GM23338 (cell line): Measurements from ENCODE around the gene SNRNP25.
A peak's percentile ranks its signal among the peaks of the same experiment; 100 is the strongest.

Experiments
- CREB1 ChIP-seq: fragments of 250-450 bp; sonication (Bioruptor Pico); IDR thresholded peaks from 2 replicates; pipeline ENCODE4 v1.5.0; 2020; ENCODE audit warnings: low read depth, mild to moderate bottlenecking, moderate library complexity
- CTCF ChIP-seq, 2 experiments: fragments of 200-600 bp in 1 of 2; sonication (generic) in 1 of 2; conservative IDR thresholded peaks; 2 replicates each; pipeline versions ENCODE4 v1.5.1 to v1.6.1; 2016 to 2017; ENCODE audit warnings: antibody characterized with exemption in 2 of 2, low read depth in 2 of 2, mild to moderate bottlenecking in 2 of 2, moderate library complexity in 1 of 2
- EZH2 ChIP-seq: fragments of 200-600 bp; sonication (generic); IDR thresholded peaks from one replicate; pipeline ENCODE4 v1.8.0; 2017; ENCODE audit warnings: antibody characterized with exemption, mild to moderate bottlenecking, low read depth; ENCODE audit not compliant: unreplicated experiment
- EZH2phosphoT487 ChIP-seq: fragments of 200-600 bp; sonication (generic); IDR thresholded peaks from one replicate; pipeline ENCODE4 v1.8.1; 2018; ENCODE audit warnings: antibody characterized with exemption; ENCODE audit not compliant: unreplicated experiment
- JUNB ChIP-seq: IDR thresholded peaks from one replicate; pipeline ENCODE4 v1.6.1; 2016; ENCODE audit warnings: antibody characterized with exemption; ENCODE audit not compliant: unreplicated experiment
- POLR2AphosphoS5 ChIP-seq: IDR thresholded peaks from 2 replicates; pipeline ENCODE4 v1.6.1; 2016; ENCODE audit warnings: antibody characterized with exemption, low read depth
- REST ChIP-seq: IDR thresholded peaks from one replicate; pipeline ENCODE4 v1.6.1; 2018; ENCODE audit warnings: antibody characterized with exemption; ENCODE audit not compliant: unreplicated experiment
- STAT1 ChIP-seq: IDR thresholded peaks from one replicate; pipeline ENCODE4 v1.6.1; 2016; ENCODE audit warnings: antibody characterized with exemption; ENCODE audit not compliant: unreplicated experiment
- ZNF114 ChIP-seq: fragments of 250-450 bp; sonication (Bioruptor Pico); IDR thresholded peaks from 2 replicates; pipeline ENCODE4 v1.5.0; 2020; ENCODE audit warnings: mild to moderate bottlenecking, moderate library complexity

- TF ChIP-seq POLR2AphosphoS5 (peak; percentile 55), EZH2phosphoT487 (no peak), CTCF (conservative IDR thresholded peaks at IDR 0.05; ENCODE audit: low read depth in 2 of 2) (no peak), REST (no peak), EZH2 (no peak), ZNF114 (no peak), CREB1 (CRISPR knock-in tag) (no peak), JUNB (no peak), STAT1 (no peak)
These were observed 24.3 kb downstream of the SNRNP25 start, which contains the start of gene MPG for GRCh38 chr16:77807-78443.
